Activated CD8-positive, alpha-beta memory T cell treated with anti-CD3 and anti-CD28 coated beads for 4 hours (primary cell): ENCODE results near the gene CSTF2.

Source experiments
- DNase-seq, 2 donors: peaks; one replicate each; pipeline ENCODE4 v3.0.0-alpha.2; 2020; ENCODE audit warnings: low read depth in 2 of 2

CSTF2 gene

DNA sequence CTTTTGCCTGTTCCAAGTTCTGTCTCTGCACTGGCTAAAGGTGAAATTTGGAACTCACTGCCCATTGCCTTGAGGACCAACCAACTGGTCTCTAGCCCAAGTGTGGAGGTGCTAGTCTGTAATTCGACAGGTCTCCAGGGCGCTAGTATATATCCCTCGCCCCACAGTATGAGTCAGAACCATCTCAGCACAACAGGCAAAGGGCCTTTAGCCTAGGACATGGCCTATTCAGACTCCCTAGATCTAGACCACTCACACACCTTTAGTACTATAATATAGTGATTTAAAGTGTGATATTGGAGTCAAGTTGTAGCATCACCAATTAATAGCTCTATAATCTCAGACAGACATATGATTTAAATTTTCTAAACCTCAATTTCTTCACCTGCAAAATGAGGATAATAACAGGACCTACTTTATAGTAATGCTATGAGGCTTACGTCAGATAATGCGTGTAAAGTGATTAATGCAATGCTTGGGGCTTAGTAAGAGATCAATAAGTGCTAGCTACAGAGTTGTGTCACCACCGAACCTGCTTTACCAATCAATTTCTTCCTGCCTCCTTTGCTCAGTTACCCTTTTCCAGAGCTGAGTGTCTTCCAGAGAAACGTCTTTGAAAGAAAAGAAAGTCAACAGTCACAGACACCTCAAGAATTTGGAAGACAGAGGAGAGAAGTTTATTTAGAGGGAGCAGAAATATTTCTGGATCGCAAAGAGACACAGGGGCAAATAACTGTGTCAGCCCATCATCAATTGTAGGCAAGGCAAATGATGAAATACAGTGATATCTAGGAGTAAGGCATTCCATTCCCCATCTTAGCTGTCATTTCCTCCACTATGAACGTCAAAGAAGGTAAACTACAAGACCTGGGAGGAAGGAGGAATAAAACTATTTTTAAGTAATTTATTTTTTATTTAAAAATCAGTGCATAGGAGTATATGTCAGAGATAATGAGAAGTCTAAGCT, 51.7 kb downstream of the CSTF2 start:
- no peak for DNase-seq

DNA sequence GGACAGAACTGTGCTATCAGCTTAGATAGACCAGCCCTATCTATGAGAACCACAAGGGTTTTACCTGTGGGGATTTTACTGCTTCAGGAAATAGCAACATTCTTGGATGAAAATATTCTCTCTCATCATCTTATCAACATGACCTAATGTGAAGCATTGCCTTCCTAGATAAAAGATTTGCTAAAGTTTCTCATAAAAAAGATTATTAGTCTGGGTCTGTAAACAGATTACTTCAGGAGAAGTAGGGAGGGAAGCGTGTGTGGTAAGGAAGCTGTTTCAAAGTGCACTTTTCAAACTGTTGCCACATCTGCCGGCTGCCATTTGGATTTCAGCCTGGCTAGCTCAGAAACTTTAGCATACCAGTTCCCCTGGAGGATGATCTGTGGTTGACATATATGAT, 54.1 kb downstream of the CSTF2 start, which contains the start of gene NOX1:
Gene NOX1 (minus strand): TSS at position 35 of the 400 bp plus-strand sequence. CDS start 220 bp downstream, outside the sequence.
- no peak for DNase-seq

- DNase-seq = no peak
Measured at GRCh38 chrX:100880368-100880767, 60.2 kb downstream of the CSTF2 start.

- DNase-seq = no peak
Measured at GRCh38 chrX:100883654-100884053, 63.5 kb downstream of the CSTF2 start.
